H1 (cell line): Measurements from ENCODE around the gene AIMP1.

Source experiments
- EZH2 ChIP-seq: fragments of 200-600 bp; sonication (generic); IDR thresholded peaks from 2 replicates; pipeline ENCODE4 v1.7.1; 2012; ENCODE audit warnings: low read depth, mild to moderate bottlenecking, moderate library complexity, low read length, inconsistent platforms; ENCODE audit not compliant: severe bottlenecking
- GABPA ChIP-seq: IDR thresholded peaks from 2 replicates; pipeline ENCODE4 v1.6.1; 2011; ENCODE audit warnings: mild to moderate bottlenecking, low read length, moderate library complexity, borderline replicate concordance; ENCODE audit not compliant: insufficient read depth
- POLR2AphosphoS5 ChIP-seq: IDR thresholded peaks from 2 replicates; pipeline ENCODE4 v1.6.1; 2011; ENCODE audit warnings: low read depth, low read length
- SAP30 ChIP-seq: fragments of 300-600 bp; sonication (generic); IDR thresholded peaks from 2 replicates; pipeline ENCODE4 v1.7.1; 2012; ENCODE audit warnings: low read length, moderate library complexity, mild to moderate bottlenecking, inconsistent platforms; ENCODE audit not compliant: insufficient read depth, insufficient replicate concordance
- SUZ12 ChIP-seq: fragments of 200-600 bp; sonication (generic); IDR thresholded peaks from 2 replicates; pipeline ENCODE4 v1.6.1; 2012; ENCODE audit warnings: mild to moderate bottlenecking, inconsistent platforms, low read length, moderate library complexity, mixed read lengths
- TF ChIP-seq, protein P1 (sequence below): fragments of 300-600 bp; sonication (generic); IDR thresholded peaks from 2 replicates; pipeline ENCODE4 v1.7.1; 2012; ENCODE audit warnings: low read length, moderate library complexity, mild to moderate bottlenecking, inconsistent platforms; ENCODE audit not compliant: insufficient replicate concordance

GRCh38 chr4:106351016-106351415 lies 34.7 kb downstream of the AIMP1 start:
- no peak for TF ChIP-seq SAP30
- no peak for TF ChIP-seq EZH2
- TF ChIP-seq, protein P1, sequence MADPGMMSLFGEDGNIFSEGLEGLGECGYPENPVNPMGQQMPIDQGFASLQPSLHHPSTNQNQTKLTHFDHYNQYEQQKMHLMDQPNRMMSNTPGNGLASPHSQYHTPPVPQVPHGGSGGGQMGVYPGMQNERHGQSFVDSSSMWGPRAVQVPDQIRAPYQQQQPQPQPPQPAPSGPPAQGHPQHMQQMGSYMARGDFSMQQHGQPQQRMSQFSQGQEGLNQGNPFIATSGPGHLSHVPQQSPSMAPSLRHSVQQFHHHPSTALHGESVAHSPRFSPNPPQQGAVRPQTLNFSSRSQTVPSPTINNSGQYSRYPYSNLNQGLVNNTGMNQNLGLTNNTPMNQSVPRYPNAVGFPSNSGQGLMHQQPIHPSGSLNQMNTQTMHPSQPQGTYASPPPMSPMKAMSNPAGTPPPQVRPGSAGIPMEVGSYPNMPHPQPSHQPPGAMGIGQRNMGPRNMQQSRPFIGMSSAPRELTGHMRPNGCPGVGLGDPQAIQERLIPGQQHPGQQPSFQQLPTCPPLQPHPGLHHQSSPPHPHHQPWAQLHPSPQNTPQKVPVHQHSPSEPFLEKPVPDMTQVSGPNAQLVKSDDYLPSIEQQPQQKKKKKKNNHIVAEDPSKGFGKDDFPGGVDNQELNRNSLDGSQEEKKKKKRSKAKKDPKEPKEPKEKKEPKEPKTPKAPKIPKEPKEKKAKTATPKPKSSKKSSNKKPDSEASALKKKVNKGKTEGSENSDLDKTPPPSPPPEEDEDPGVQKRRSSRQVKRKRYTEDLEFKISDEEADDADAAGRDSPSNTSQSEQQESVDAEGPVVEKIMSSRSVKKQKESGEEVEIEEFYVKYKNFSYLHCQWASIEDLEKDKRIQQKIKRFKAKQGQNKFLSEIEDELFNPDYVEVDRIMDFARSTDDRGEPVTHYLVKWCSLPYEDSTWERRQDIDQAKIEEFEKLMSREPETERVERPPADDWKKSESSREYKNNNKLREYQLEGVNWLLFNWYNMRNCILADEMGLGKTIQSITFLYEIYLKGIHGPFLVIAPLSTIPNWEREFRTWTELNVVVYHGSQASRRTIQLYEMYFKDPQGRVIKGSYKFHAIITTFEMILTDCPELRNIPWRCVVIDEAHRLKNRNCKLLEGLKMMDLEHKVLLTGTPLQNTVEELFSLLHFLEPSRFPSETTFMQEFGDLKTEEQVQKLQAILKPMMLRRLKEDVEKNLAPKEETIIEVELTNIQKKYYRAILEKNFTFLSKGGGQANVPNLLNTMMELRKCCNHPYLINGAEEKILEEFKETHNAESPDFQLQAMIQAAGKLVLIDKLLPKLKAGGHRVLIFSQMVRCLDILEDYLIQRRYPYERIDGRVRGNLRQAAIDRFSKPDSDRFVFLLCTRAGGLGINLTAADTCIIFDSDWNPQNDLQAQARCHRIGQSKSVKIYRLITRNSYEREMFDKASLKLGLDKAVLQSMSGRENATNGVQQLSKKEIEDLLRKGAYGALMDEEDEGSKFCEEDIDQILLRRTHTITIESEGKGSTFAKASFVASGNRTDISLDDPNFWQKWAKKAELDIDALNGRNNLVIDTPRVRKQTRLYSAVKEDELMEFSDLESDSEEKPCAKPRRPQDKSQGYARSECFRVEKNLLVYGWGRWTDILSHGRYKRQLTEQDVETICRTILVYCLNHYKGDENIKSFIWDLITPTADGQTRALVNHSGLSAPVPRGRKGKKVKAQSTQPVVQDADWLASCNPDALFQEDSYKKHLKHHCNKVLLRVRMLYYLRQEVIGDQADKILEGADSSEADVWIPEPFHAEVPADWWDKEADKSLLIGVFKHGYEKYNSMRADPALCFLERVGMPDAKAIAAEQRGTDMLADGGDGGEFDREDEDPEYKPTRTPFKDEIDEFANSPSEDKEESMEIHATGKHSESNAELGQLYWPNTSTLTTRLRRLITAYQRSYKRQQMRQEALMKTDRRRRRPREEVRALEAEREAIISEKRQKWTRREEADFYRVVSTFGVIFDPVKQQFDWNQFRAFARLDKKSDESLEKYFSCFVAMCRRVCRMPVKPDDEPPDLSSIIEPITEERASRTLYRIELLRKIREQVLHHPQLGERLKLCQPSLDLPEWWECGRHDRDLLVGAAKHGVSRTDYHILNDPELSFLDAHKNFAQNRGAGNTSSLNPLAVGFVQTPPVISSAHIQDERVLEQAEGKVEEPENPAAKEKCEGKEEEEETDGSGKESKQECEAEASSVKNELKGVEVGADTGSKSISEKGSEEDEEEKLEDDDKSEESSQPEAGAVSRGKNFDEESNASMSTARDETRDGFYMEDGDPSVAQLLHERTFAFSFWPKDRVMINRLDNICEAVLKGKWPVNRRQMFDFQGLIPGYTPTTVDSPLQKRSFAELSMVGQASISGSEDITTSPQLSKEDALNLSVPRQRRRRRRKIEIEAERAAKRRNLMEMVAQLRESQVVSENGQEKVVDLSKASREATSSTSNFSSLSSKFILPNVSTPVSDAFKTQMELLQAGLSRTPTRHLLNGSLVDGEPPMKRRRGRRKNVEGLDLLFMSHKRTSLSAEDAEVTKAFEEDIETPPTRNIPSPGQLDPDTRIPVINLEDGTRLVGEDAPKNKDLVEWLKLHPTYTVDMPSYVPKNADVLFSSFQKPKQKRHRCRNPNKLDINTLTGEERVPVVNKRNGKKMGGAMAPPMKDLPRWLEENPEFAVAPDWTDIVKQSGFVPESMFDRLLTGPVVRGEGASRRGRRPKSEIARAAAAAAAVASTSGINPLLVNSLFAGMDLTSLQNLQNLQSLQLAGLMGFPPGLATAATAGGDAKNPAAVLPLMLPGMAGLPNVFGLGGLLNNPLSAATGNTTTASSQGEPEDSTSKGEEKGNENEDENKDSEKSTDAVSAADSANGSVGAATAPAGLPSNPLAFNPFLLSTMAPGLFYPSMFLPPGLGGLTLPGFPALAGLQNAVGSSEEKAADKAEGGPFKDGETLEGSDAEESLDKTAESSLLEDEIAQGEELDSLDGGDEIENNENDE = no peak
- TF ChIP-seq POLR2AphosphoS5 = no peak
- no peak for TF ChIP-seq SUZ12
- TF ChIP-seq GABPA = no peak
